ENCODE measurements around the gene POLR1A. TPM values are rescaled to one million over a fixed set of nuclear protein-coding genes. Genes with fewer than 3 reads are reported as not detected.

Gene POLR1A
- 10 to 100 TPM; 32.0 to 33.7 TPM for total RNA-seq

GRCh38 chr2:86105252-86105968 lies at the start of gene POLR1A:
POLR1A (minus strand) TSS chr2:86105886; CDS start chr2:86105776, 110 bp downstream.

DNA sequence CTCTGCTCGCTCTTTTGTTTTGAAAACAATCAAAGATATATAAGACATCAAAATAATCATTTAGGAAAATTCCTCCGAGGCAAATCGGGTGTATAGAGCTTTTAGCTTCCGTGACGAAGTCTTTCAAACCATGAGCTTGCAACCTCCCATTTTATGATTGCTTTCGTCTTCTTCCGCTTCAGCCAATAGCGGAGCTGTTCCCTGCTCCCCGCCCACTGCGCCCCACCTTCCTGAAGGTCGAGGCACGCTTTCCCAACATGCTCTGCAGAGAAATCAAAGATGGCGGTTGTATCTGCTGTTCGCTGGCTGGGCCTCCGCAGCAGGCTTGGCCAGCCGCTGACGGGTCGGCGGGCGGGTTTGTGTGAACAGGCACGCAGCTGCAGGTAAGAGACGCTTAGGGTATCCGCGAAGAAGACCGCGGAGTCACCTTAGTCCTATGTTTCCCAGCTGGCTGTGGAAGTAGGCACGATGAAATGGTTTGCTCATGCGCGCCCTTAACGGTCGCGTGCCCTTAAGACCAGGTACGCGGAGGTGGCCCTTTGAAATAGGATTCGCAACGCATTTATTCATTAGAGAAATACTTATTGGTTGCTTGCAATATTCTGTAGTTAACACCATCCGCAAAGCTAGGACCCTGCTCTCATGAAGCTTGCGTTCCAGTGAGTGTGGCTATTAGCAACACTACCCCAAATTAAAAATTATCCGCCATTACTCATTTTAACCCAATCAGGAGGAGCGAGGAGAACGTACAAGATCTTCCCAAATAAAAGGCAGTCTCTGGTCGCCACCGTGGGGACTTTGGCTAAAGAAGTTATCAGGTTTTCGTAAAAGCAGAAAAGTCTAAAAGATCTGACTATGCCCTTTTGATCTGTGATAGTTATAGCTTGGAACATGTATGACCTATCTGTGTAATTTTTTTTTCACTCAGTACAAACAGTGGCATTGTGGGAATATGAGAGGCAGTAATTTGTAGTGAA lies 571 bp upstream of the POLR1A start, which contains the start of gene PTCD3:
Gene PTCD3 (plus strand): TSS at position 267 of the 977 bp plus-strand sequence. CDS start 13 bp downstream, at position 280.

Small RNAs within 50 kb of the gene (small RNA-seq; reads per million reads assigned to genes)
- gene SNORD94 = 79.3 to 93.9 reads per million in 2 donors

Other genes with a start within 250 kb of the POLR1A start
- gene ST3GAL5, start 216.9 kb downstream of the POLR1A start, total RNA-seq = 100 to 1,000 TPM in 1 of 2 donors, 10 to 100 TPM in 1; 58.2 to 105 TPM
- gene PTCD3, start 349 bp upstream of the POLR1A start, total RNA-seq = 100 to 1,000 TPM in 1 of 2 donors, 10 to 100 TPM in 1; 76.4 to 134 TPM
- 10 to 100 TPM; 55.7 to 80.9 TPM for gene IMMT, start 89.6 kb upstream of the POLR1A start, total RNA-seq
- 100 to 1,000 TPM in 1 of 2 donors, 10 to 100 TPM in 1; 67.8 to 186 TPM for gene MRPL35, start 93.6 kb upstream of the POLR1A start, total RNA-seq
- gene REEP1, start 231.7 kb upstream of the POLR1A start, total RNA-seq = under 1 TPM in 1 of 2 donors, not detected in 1; 0.34 TPM